MM.1S (cell line): Measurements from ENCODE around the gene WDR90.

Source experiments
- CTCF ChIP-seq: fragments of 300-600 bp; sonication (generic); IDR thresholded peaks from 2 replicates; pipeline ENCODE4 v1.5.1; 2016; ENCODE audit warnings: antibody characterized with exemption, low read length, mixed read lengths
- EZH2 ChIP-seq: fragments of 300-600 bp; sonication (generic); optimal IDR thresholded peaks from 2 replicates; pipeline ENCODE3; 2017; ENCODE audit warnings: low read depth, mild to moderate bottlenecking, antibody characterized with exemption, low read length, mixed read lengths

DNA sequence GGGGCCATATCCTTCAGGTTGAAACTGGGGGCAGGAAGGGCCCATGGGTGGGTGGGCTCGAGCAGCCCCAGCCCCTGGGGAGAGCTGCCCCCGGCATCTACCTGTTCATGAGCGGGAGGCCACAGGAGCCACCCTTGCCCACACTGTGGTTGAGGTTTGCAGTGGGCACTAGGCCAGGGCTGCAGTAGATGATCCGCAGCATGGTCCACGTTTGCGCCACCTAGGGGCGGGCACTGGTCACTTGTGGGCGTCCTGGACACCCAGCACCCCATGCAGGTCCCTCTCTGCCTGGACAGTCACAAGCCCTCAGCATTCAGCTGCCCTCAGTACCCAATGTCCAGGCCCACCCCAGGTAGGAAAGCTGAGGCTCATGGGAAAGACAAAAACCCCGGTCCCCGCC lies 36.8 kb downstream of the WDR90 start:
- TF ChIP-seq CTCF = 0 out of 2 replicates have a peak, but pooled peaks have one; percentile 13
- TF ChIP-seq EZH2 = no peak
